HG03378 (cell line): Measurements from ENCODE around the gene CREB3.

Experiments used
- ATAC-seq: cut with Tn5 transposase; IDR thresholded peaks from one replicate; pipeline ENCODE4 v1.9.1; 2021; ENCODE audit warnings: mild to moderate bottlenecking, moderate library complexity; ENCODE audit not compliant: unreplicated experiment

Gene CREB3

GRCh38 chr9:35700942-35701341, 31.5 kb upstream of the CREB3 start:
- ATAC-seq: no peak

DNA sequence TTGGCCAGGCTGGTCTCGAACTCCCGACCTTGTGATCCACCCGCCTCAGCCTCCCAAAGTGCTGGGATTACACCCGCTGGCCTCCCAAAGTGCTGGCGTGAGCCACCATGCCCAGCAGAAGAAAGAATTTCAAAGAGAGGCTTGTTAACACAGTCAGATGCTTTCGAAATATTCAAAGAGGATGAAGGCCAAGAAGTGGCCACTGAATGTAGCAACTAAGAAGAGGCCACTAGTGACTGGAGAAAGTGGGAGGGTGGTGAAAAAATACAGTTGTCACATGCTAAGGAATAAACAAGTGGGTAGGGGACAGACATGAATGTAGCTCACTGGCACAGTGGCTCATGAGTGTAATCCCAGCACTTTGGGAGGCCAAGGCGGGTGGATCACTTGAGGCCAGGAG, 29.8 kb upstream of the CREB3 start:
- ATAC-seq: no peak

GRCh38 chr9:35703906-35704672, 28.4 kb upstream of the CREB3 start:
- ATAC-seq: no peak

DNA sequence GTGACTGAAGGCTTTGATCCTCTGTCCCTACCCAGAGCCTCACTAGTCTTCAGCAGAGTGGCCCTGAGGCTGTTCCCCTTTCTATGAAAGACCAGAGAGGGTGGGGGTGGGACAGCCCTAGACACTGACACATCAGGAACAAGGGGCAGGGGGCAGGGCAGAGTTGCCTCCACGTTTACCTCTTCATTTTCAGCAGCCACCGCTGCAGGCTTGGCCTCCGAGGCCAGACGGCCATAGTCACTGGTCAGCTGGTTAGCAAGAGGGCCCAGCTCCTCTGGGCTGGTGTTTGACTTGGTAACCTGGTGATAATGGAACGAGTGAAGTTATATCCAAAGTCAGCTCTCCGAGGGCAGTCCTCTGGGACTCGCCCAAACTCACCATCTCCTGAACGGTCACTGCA, 27.1 kb upstream of the CREB3 start:
- ATAC-seq: no peak

DNA sequence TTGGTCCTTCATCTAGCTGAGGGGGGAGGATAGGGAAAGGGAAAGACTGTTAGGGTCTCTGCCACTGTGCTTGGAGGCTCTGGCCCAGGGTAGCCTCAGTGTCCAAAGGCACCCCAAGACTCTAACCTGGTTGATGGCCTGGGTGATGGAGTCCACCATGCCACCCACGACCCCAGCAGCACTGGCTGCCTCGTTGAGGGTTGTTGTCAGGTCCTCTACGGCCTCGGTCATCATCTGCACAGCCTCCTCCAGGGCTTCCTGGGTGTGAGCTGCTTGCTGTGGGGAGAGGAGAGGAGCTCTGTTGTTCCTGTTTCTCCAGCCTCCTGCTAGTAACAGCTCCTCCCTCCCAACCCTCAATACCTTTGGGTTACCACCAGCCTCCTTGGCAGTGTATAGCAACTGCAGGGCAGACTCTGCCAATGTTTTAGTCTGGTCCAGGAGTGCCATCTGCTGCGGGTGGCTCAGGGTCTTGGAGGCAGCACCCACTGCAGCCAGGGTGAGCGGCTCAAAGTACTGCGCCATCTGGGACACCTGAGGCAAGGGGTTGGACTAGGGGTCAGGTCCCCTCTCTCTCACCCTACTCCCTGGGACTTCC, 26.5 kb upstream of the CREB3 start:
- no peak for ATAC-seq

DNA sequence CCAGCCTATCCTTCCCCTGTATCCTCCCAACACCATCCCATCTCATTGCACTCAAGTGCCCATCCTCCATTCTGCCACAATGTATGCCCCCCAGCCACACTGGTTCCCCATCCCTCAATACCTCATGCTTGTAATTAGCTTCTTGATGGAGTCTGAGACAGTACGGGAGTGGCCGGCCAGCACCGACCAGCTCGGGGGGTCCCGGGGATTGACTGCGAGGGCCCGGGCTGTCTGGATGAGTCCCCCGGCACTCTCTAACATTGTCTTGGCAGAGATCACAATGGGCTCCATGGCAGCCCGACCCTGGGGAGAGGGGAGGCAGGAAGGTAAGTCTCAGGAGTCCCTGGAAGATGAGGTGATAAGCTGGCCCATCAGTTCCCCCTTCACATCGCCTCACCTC, 25.5 kb upstream of the CREB3 start:
- no peak for ATAC-seq

DNA sequence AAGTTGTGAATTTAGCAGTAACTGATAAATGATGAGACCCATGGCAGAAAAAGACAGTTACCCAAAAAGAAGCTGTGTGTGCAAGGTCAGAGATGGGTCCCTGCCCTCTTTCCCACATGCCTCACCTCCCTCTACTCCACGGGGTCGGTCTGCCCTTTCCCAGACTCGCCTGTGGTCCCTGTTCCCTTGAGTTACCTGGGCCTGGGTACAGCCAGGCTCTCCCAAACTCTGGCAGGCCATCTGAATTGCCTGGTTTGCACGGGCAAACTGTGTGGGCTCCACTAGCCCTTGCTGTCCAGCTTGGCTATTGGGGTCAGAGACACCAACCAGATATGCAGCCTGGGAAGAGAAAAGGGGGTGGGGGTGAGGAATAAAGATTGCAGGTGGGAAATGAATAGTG, 24.3 kb upstream of the CREB3 start:
- ATAC-seq: no peak

GRCh38 chr9:35710818-35711500, 21.5 kb upstream of the CREB3 start:
- no peak for ATAC-seq

GRCh38 chr9:35711501-35712428, 20.7 kb upstream of the CREB3 start:
- no peak for ATAC-seq

- no peak for ATAC-seq
Observed at GRCh38 chr9:35712762-35713400, 19.6 kb upstream of the CREB3 start.

GRCh38 chr9:35713578-35713977, 18.9 kb upstream of the CREB3 start:
- no peak for ATAC-seq

DNA sequence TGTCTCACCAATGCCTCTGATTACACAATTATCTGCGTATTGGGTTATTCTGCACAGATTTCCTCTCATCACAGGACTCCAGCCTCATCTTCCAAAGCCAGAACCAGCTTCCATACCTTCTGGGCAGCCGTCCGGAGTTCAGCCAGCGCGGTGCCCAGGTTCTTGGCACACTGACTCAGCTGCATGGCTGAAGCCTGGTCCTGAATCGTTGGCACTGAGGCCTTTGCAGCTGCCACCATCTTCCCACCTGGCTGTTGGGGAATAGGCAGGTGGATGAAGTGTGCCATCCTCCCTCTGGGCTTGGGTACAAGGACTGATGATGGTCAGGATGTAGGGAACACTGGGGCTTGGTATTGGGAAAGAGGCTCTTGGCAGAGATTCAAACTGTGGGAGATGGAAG, 18.3 kb upstream of the CREB3 start:
- ATAC-seq: no peak

GRCh38 chr9:35714579-35715252, 17.8 kb upstream of the CREB3 start:
- ATAC-seq: no peak

DNA sequence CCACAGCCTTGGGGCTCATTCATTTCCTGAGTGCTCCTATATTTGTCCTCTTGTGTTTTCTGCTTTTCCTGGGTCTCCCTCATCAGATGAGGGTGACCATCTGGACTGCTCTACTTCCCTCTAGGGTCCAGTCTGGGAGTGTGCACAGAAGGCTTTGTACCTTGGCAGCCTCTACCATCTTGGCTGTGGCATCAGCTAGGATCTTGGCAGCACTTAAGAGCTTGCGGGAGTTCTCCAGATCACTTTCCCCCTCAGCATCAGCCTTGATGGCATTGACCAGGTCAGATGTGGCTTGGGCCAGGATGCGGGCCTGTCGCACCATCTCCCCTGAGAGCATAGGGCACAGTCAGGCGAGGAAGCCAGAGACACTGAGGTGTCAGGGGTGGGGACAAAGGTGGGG, 16.2 kb upstream of the CREB3 start:
- no peak for ATAC-seq

DNA sequence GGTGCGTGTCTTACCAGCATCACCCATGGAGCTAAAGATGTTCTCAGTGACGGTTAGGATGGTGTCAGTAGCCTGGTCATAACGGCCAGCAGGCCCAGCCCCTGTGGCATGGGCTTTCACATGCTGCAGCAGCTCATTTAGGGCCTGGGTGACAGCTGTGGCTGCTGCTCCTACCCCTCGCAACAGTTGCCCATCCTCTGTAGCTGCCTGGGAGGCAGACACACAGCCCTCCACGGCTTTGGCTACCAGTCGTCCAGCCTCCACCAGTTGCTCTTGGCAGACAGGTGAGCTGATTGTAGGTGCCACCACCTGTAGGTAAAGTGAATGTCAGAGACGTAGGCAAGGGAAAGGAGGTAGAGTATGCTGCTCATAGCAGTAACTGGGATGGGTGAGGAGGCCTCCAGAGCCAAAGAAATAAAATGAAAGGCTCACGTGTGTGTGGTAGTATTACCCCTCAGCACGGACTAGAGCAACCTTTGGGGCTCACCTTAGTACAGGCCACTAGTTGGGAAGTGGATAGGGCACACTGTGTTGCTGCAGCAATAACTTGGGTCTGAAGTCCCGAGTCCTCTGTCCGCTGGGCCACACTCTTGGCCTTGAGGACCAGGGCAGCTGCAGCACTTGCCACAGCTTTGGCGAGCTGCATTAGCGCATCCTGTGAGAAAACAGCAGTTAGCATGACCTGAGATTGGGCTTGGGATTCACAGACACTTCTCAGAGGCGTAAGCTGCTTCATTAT, 15.2 kb upstream of the CREB3 start:
- ATAC-seq: no peak

- no peak for ATAC-seq
Observed at GRCh38 chr9:35718721-35719511, 13.6 kb upstream of the CREB3 start.

GRCh38 chr9:35719546-35719945, 12.9 kb upstream of the CREB3 start:
- ATAC-seq: no peak

GRCh38 chr9:35723426-35723825, 9.0 kb upstream of the CREB3 start:
- no peak for ATAC-seq

DNA sequence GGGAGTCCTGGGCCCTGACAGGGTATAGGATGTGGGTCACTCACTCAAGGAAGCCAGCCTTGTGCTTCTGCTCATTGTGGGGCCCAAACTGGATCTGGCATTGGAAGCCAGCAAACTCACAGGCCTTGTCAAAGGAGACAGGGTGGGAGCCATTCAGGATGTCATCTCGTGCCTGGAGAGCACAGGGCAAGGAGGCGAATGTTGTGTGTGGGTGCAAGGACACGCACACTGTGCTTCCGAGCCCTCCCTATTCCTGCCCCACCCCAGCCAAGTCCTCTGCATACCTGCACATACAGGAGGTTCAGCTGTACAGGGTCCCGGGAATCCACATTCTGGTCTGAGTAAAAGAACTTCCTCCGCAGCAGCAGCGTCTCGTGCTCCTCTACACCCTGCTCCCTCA, 8.6 kb upstream of the CREB3 start:
- no peak for ATAC-seq
